Progenitor cell of endocrine pancreas (in vitro differentiated cells): ENCODE data around the gene OPN1LW. TPM values are rescaled to one million over a fixed set of nuclear protein-coding genes. Genes with fewer than 3 reads are reported as not detected.

Experiments
- DNase-seq: peaks from one replicate; pipeline ENCODE4 v3.0.0; 2021; ENCODE audit warnings: low spot score; ENCODE audit not compliant: unreplicated experiment
- H3K27ac Mint-ChIP-seq: 2 replicates; pipeline ENCODE4 v1.8.0; 2021; ENCODE audit warnings: mild to moderate bottlenecking, moderate library complexity, mixed read lengths
- H3K27me3 Mint-ChIP-seq: 2 replicates; pipeline ENCODE4 v1.8.0; 2021; ENCODE audit warnings: mixed read lengths
- H3K36me3 Mint-ChIP-seq: 2 replicates; pipeline ENCODE4 v1.8.0; 2022; ENCODE audit warnings: mixed read lengths; ENCODE audit not compliant: insufficient read depth
- H3K4me1 Mint-ChIP-seq: 2 replicates; pipeline ENCODE4 v1.8.0; 2021; ENCODE audit warnings: low read depth, mixed read lengths
- H3K4me3 Mint-ChIP-seq: 2 replicates; pipeline ENCODE4 v1.8.0; 2021; ENCODE audit warnings: low read depth, mild to moderate bottlenecking, moderate library complexity, mixed read lengths
- H3K9me3 Mint-ChIP-seq: 2 replicates; pipeline ENCODE4 v1.8.0; 2021; ENCODE audit warnings: low read depth, mixed read lengths
- CTCF ChIP-seq: fragments of 200-600 bp; sonication (generic); IDR thresholded peaks from one replicate; pipeline ENCODE4 v1.5.0; 2021; ENCODE audit warnings: antibody characterized with exemption, mild to moderate bottlenecking; ENCODE audit not compliant: unreplicated experiment
- total RNA-seq: library from RNA; stranded (reverse); gene quantifications from 2 replicates; pipeline ENCODE4 v1.2.1, GENCODE V29; 2021

OPN1LW gene
- total RNA-seq, 1 donor from 2014 or later = not detected

GRCh38 chrX:154098551-154098950 is 45.5 kb upstream of the OPN1LW start:
- no peaks in the 10 kb centered on the region for H3K27me3 Mint-ChIP-seq
- peak overlapping the region; percentile 85 for H3K27ac Mint-ChIP-seq
- H3K4me3 Mint-ChIP-seq = peak overlapping the region; percentile 66
- peaks cover 22% of the 10 kb centered on the region for H3K9me3 Mint-ChIP-seq
- H3K36me3 Mint-ChIP-seq = peaks cover 3% of the 10 kb centered on the region
- no peak for DNase-seq
- H3K4me1 Mint-ChIP-seq = peaks cover 25% of the 10 kb centered on the region
- TF ChIP-seq CTCF = no peak

- no peak for DNase-seq
- H3K27me3 Mint-ChIP-seq = no peaks in the 10 kb centered on the region
- H3K36me3 Mint-ChIP-seq = peaks cover 2% of the 10 kb centered on the region
- TF ChIP-seq CTCF = no peak
- H3K27ac Mint-ChIP-seq = no peak overlapping the region
- H3K4me3 Mint-ChIP-seq = no peak overlapping the region
- H3K4me1 Mint-ChIP-seq = peaks cover 7% of the 10 kb centered on the region
- H3K9me3 Mint-ChIP-seq = peaks cover 15% of the 10 kb centered on the region
Measured at GRCh38 chrX:154113729-154114128, 30.3 kb upstream of the OPN1LW start.

GRCh38 chrX:154114652-154115051 is 29.4 kb upstream of the OPN1LW start:
- Mint-ChIP-seq H3K36me3 (peaks cover 2% of the 10 kb centered on the region), H3K4me3 (no peak overlapping the region), H3K9me3 (peaks cover 15% of the 10 kb centered on the region), H3K27ac (no peak overlapping the region), H3K27me3 (no peaks in the 10 kb centered on the region), H3K4me1 (peaks cover 7% of the 10 kb centered on the region)
- DNase-seq = no peak
- no peak for TF ChIP-seq CTCF

GRCh38 chrX:154115071-154115470 is 29.0 kb upstream of the OPN1LW start:
- Mint-ChIP-seq H3K4me3 (no peak overlapping the region), H3K9me3 (peaks cover 16% of the 10 kb centered on the region), H3K27ac (no peak overlapping the region), H3K36me3 (peaks cover under 1% of the 10 kb centered on the region), H3K27me3 (no peaks in the 10 kb centered on the region), H3K4me1 (peaks cover 7% of the 10 kb centered on the region)
- no peak for DNase-seq
- no peak for TF ChIP-seq CTCF

GRCh38 chrX:154115750-154116149 is 28.3 kb upstream of the OPN1LW start:
- H3K36me3 Mint-ChIP-seq = no peaks in the 10 kb centered on the region
- peaks cover 21% of the 10 kb centered on the region for H3K9me3 Mint-ChIP-seq
- no peak for TF ChIP-seq CTCF
- no peak overlapping the region for H3K4me3 Mint-ChIP-seq
- H3K27ac Mint-ChIP-seq = no peak overlapping the region
- no peaks in the 10 kb centered on the region for H3K27me3 Mint-ChIP-seq
- peaks cover 7% of the 10 kb centered on the region for H3K4me1 Mint-ChIP-seq
- no peak for DNase-seq
